Measurements from ENCODE around the gene NRG3.

Gene NRG3

DNA sequence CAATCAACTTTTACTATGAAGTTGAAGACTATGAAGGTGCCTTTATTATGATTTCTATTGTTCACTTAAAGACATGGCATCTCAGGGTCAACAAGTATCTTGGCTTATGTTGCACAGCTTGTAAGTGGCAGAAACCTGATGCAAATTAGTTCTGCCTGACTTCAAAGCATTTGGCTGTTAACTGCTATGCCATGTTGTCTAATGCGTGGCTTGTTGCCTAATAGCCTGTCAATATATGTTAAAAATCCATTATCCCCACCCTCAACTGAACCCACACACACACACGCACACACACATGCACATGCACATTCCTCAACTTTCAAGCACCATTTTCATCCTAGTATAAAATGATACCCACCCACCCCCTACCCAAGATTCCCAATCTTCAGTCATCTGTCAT is 217.1 kb downstream of the NRG3 start:
- DNase-seq (ENCODE audit: low spot score), result no peak

DNA sequence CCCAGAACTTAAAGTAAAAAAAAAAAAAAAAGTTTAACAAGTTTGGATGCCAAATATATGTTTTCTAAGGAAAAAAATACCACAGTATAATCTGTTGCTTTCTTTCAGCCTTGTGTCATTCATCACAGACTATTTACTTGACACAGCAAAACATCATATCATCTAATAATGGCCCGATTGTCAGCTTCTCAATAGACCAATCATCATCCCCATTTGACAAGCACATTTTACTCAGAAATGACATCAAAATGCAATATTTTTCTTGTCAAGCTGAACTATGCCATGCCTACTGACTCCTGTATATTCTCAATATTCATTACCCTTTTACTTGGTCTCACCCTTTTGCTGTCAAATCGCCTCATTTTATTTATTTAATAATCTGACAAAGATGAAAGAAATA is 249.7 kb downstream of the NRG3 start:
- DNase-seq (ENCODE audit: low spot score), result no peak

GRCh38 chr10:82128527-82128926 is 253.5 kb downstream of the NRG3 start:
- no peak for DNase-seq (ENCODE audit: low spot score)

GRCh38 chr10:82136103-82136502 is 261.1 kb downstream of the NRG3 start:
- no peak for DNase-seq (ENCODE audit: low spot score)

DNA sequence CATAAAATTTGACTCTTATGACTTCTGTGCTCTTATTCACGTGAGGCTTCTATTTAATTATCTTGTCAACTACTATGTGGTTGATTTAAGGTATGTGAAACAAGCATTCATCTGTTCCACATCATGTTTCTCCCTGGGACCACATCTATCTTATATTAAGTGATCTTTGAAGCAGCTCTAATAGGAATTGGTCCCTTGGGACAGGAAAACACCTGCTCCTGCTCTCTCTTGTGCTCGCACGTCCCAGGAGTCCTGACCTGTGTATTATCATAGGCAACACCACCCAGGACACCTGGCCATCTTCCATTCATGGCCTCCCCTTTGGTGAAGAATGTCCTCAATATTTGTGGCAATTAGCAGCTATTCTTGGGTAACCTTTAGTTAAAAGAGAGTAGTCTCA is 269.2 kb downstream of the NRG3 start:
- no peak for DNase-seq (ENCODE audit: low spot score)

- DNase-seq (ENCODE audit: low spot score), result no peak
These were observed 273.8 kb downstream of the NRG3 start for GRCh38 chr10:82148764-82149163.

DNA sequence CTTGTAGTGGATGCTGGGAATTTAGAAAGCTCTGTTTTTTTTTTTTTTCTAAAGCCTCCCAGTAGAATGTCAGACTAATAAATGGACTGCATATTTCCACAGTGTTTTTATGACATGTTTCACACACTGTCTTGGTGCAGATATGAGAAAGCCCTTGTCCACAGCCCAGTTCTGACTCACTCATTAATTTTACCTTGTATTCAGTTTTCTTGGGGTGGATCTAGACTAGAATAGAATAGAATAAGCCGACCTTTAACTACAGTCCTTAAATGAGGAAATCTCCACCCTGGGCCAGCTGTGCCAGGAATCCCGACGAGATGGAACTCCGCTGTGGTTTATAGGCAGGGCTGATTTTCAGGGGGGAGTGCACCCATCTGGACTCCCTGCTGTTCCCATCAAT is 274.7 kb downstream of the NRG3 start:
- DNase-seq (ENCODE audit: low spot score), result no peak

GRCh38 chr10:82150123-82150900 is 275.3 kb downstream of the NRG3 start:
- peak; percentile 4 for DNase-seq (ENCODE audit: low spot score)

- no peak for DNase-seq (ENCODE audit: low spot score)
These were observed 285.3 kb downstream of the NRG3 start for GRCh38 chr10:82160307-82160706.

GRCh38 chr10:82161264-82161663 is 286.3 kb downstream of the NRG3 start:
- no peak for DNase-seq (ENCODE audit: low spot score)

- no peak for DNase-seq (ENCODE audit: low spot score)
These were observed 287.7 kb downstream of the NRG3 start for GRCh38 chr10:82162549-82163195.

DNA sequence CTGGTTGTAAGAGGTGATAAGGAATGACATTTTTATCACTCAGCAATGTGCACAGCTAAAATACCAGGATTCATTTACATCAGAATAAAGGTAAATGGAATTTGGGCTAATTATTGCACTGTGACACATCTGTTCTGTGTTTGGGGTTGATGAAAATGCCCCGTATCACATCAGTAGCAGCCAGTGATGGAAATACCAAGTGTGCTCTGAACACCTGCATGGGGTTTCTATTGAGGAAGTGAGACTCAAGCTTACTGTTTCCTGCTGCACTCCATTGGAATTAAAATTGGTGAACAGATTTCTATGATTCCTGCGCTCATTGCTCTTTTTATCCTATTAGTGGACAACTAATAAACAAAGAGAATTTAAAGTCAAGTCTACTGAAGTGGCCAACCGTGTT is 296.9 kb downstream of the NRG3 start:
- no peak for DNase-seq (ENCODE audit: low spot score)

DNA sequence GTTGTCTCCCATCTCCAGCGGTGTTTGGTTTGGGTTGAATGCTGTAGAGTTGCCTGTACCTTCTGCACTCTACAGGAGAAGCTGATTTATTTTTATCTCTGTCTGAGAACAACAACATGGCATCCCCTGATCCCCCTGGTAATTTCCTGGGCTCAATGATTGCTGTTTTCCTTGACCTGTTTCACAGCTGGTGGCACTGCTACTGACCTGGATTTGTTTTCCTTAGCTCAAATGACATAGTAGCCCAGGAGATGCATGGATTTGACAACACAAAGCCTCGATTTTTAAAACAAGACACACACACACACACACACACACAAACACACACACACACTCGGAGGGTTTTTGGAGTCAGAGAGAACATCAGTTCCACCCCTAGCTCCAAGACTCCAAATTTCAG is 301.6 kb downstream of the NRG3 start:
- DNase-seq (ENCODE audit: low spot score), result no peak

- DNase-seq (ENCODE audit: low spot score), result no peak
These were observed 315.7 kb downstream of the NRG3 start for GRCh38 chr10:82190432-82191260.

GRCh38 chr10:82191653-82192052 is 316.7 kb downstream of the NRG3 start:
- no peak for DNase-seq (ENCODE audit: low spot score)

- no peak for DNase-seq (ENCODE audit: low spot score)
These were observed 317.7 kb downstream of the NRG3 start for GRCh38 chr10:82192665-82193064.

- DNase-seq (ENCODE audit: low spot score), result no peak
These were observed 319.4 kb downstream of the NRG3 start for GRCh38 chr10:82194419-82194818.

DNA sequence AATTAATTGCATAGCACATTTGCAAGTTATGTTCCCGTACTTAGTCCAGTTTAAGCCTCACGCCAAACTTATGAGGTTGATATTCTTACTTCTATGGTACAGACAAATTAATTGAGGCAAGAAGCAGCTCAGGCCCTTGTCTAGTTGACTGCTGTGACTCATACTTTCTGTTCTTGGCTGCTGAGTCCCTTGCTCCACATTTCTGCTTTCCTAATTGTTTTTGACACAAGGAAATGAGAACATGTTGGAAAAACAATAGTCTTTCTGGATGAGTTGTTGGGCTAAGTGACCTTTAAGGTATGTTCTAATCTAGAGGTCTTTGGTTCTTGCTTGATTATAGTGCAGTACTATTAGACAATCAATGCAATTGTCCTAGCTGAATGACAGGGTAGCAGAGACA is 331.8 kb downstream of the NRG3 start:
- peak; percentile 38 for DNase-seq (ENCODE audit: low spot score)

- no peak for DNase-seq (ENCODE audit: low spot score)
These were observed 333.7 kb downstream of the NRG3 start for GRCh38 chr10:82208726-82209125.

- DNase-seq (ENCODE audit: low spot score), result no peak
These were observed 335.3 kb downstream of the NRG3 start for GRCh38 chr10:82210331-82210730.

- DNase-seq (ENCODE audit: low spot score), result no peak
These were observed 336.4 kb downstream of the NRG3 start for GRCh38 chr10:82211346-82211745.

DNA sequence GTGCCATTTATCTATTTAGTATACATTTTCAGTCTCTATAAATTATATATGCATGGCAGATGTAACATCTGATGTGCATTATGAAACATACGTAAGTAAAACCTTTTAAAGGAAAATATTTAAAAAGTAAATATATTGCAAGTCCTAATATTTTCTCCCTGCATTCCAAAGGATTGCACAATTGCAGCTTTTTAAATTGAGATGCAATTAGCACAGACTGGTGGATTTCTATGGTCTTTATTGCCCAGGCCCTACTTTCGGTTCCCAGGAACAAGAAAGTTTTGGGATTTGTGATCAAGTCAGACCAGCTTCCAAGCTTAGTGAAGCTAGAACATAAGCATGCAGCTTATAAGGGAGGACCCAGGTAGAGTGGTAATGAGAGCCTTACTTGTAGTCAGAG is 337.8 kb downstream of the NRG3 start:
- DNase-seq (ENCODE audit: low spot score), result no peak

- DNase-seq (ENCODE audit: low spot score), result no peak
These were observed 338.8 kb downstream of the NRG3 start for GRCh38 chr10:82213784-82214183.

Data from kidney capillary endothelial cell (primary cell).